HG03521 (cell line): ENCODE data around the gene AKAP13.

Source experiments
- ATAC-seq: cut with Tn5 transposase; IDR thresholded peaks from one replicate; pipeline ENCODE4 v1.9.1; 2021; ENCODE audit warnings: mild to moderate bottlenecking, moderate library complexity; ENCODE audit not compliant: unreplicated experiment

The AKAP13 gene

DNA sequence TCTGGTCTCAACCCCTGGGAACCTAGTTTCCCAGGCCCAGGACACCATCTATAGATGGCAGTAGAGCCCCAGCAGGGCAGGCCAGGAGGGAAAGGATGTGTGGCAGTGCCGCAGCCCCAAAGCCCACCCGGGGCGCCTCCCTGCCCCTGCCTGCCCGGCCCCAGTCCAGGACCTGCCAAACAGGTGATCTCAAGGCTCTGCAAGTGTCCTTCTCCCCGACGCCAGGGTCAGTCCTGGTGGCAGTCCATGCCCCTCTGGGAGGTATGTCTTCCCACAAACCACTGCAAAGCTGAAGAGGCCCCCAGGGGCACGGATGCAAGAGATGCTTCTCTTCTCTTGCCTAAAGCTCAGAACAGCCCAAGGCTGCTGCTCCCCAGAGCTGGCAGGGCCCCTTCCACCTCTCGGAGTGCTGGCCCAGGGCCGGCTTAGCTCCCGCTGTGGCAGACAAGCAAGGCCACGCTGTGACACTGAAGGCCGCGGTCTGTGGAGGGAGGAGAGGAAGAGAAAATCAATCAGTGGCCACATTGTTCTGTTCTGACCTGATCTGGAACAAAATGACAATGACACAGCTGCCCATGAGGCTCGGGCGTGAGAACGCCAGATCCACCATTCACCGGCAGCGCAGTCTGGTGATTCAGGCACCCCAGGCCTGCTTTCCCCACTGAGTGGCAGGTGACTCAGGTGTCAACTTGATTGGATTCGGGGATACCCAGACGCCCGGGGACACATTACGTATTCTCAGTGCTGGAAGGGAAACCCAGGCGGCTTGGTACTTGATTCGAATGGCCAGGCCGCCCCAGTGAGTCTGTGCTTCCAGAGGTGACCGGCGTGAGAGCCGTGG lies 380.3 kb downstream of the AKAP13 start:
- ATAC-seq: no peak

DNA sequence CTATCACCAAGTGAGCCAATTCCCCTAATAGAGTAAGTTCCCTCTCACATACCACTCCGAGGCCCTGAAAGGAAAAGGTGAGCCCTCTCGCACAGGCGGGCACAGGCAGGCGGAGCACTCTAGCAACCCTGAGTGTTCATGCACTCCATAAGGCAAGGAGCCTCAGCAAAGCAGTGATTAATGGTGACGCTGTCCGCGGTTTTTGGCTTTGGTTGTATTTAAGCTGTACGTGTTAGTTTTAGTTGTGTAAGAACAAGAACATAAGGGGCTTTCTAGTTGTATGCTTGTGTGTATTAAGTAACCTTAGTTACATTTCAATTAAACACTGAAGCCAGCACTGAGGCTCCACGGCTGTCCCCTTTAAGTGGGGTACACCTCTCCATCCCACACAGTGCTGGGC lies 381.2 kb downstream of the AKAP13 start:
- ATAC-seq: no peak

DNA sequence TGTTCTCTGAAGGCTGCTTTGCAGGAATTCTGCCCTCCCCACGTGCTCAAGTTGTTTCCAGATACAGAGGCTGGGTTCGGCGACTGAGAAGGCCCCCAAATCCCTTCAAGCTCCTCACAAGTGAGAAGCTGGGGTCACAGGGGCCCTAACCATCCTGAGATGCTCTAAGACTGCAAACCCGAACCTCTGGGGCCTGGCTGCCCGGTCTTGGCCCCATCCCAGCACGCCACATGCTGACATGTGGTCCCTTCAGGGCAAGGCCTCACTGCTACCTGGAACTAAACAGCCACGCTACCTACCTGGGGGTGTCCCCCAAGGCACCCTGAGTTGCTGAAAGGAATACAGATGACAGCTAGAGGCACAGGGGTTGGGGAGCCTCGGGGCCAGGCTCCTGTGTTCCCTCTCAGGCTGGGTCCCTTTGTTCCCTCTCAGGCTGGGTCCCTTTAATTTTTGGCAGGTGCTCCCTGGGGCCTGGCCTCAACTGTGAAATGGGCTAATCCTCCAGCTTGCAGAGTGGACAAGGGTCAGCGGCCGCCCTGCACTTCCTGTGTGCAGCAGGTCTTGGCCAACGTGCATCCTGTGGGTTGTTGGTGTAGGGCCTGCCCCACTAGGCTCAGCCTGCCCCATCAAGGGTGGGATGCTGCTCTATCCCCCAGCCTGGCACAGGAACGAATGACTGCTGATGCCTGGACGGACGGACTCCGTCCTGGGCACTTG lies 381.8 kb downstream of the AKAP13 start:
- ATAC-seq: no peak

- no peak for ATAC-seq
These were observed 382.3 kb downstream of the AKAP13 start for GRCh38 chr15:85762756-85763127.

- no peak for ATAC-seq
These were observed 382.8 kb downstream of the AKAP13 start for GRCh38 chr15:85763157-85763556.

GRCh38 chr15:85763673-85764633 lies 383.6 kb downstream of the AKAP13 start:
- no peak for ATAC-seq

DNA sequence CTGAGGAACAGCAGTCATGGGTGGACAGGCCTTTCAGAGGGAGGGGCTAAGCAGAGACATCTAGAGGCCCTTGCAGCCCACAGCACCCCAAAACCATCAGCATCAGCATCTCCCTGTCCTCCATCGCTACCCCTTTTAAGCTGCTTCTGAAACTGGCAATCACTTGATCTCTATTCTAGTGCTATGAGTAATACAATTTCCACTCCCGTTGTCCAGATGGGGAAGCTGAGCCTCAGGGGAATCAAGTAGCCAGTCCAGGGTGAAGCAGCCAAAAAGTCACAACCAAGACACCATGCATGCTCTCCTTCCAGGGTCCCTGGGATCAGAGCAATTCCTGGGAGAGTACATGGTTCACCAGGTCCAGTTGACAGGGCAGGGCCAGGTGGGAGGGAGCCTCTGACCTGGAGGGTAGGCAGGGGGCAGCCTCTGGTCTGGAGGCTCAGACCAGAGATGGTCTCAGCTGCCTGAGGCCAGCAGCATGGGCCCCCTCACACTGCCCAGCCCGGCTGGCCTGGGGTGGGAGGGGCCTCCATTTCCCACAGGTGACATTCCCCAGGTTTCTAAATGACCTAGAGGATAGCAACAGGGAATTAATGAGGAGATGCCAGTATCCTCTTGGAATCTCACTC lies 384.4 kb downstream of the AKAP13 start:
- ATAC-seq: no peak

DNA sequence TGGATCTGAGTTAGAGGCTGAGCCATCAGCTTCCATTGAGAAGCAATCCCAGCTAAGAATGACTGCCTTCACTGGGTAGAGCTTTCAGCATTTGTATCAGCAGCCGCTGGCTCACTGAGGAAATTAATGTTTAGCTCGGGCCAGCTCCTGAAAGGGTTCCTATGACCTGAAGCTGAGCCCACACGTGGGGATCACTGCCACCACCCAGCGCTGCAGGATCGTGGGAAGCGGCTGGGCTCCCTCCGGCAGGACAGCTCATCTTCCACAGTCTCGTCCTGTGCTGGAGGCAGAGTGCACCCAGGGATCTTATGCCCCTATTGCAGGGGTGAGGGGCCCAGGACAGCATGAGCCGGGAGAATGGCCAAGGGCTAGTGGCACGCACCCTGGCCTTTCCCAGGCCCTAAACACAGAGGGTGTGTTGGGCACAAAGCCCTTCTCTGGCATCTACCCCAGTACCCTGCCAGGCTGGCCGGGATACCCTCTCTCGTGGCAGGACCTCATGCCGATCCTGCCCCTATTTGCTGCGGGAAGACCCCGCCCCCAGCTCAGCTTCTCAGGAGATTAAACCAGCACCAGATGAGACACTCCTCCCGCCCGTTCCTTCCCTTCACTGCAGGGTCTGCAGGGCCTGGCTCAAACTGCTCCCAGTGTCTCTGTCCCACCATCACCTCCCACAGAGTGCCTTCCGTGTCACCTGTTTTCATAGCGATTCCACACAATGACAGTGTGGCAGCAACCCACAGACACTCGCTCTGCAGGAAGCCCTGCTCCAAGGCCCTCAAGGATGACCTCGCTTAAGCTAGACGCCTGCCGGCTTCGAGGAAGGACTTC lies 385.8 kb downstream of the AKAP13 start:
- ATAC-seq: no peak

DNA sequence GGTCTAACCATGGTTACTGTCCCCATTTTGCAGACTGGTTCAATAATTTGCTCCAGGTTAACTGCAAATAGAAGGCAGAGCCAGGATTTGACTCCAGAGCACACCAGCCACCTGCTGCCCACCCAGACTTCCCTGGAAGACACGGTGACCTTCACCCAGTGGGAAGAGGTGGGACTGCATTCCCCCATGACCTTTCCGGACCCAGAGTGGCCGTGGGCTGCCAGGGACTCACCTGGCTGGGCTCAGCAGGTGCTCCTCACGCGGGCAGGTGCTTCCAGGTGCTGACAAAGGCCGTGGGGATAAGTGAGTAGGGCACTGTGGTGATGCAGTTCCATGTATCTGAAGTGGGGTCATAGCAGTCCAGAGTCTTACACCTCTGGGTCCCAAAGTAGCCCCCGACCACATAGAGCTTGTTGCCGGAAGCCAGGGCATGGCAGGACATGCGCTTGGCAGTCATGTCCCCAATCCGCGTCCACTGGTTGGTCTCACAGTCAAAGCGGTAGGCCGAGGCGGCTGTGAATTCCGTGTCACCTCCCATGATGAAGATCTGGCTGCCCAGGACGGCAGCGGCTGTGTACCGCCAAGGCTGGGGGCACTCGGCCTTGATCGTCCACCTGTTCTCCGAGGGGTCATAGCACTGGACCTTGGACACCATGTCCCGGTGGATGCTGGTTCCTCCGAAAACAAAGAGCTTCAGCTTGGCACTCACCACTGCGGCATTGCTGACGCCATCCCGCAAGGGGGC lies 387.6 kb downstream of the AKAP13 start:
- ATAC-seq: no peak

DNA sequence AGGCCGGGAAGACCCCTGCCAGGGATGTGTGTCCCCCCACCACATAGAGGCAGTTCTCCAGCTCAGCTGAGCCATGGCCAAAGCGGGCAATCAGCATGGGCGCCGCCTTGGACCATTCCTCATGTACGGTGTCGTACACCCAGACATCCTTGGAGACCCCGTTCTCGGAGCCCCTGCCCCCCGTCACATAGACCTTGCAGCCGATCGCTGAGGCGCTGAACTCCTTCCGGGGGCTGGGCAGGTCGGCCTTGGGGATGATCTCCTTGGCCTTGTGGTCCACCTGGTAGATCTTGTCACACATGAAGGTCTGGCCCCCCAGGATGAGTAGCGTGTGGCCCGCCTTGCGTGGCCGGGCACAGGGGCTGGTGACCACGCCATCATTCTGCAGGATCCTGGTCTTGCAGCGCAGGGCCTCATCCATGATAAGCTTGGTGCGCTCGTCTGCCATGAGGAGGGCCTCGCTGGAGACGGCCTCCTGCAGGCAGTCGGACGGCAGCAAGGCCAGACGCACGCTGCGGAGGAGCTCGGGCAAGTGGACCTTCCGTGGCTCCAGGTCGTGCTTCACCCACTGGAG lies 388.3 kb downstream of the AKAP13 start:
- ATAC-seq: no peak

- no peak for ATAC-seq
These were observed 388.9 kb downstream of the AKAP13 start for GRCh38 chr15:85769182-85769900.

- ATAC-seq: no peak
These were observed 390.0 kb downstream of the AKAP13 start for GRCh38 chr15:85770096-85771041.

DNA sequence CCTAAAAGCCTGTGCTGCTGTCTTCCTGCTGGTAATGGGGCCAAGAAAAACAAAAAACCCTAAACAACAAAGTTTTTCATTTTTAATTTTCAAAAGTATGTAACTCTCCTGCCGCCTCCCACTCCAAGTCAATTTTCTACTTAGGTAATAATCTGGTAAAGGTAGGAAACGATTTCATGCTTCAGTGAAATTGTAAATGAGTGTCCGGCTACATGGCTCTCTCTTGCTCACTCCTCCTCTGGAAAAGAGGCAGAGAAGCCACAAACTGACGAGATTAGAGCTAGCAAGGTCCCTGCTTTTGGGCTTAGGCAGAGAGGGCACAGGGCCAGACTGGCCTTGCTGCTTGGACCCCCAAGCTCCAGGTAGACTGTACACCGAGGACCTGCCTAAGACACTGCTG lies 390.9 kb downstream of the AKAP13 start:
- no peak for ATAC-seq

DNA sequence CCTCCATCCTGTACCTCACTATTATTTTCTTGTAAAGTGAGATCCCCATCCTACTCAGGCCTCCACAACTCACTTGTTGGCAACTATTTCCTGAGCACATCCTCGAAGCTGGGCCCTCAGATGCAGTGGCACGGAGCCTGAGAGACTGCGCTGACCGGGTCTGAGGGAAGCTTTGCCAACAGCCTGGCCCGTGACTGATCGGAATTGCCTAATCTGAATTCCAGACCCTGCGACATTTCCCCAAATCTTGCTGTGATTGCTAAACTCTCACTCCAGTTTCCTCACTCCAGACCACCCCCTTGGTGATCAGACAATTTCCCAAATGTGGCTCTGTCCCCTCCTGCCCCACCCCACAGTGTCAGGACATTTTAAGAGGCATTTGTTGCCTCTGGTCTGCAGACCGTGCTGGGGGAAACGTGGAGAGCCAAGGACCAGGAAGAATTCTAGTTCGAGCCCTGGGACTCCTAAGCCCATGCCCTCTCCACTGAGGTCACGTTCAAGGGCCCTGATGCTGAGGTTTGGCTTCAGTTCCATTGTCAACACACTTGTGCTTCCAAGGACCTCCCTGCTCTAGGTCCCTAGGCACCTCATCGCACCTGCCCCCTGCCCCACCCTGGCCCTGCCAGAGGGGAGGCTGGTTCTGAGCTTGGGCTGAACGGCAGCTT lies 391.5 kb downstream of the AKAP13 start:
- ATAC-seq: no peak

GRCh38 chr15:85772668-85773067 lies 392.3 kb downstream of the AKAP13 start:
- no peak for ATAC-seq

DNA sequence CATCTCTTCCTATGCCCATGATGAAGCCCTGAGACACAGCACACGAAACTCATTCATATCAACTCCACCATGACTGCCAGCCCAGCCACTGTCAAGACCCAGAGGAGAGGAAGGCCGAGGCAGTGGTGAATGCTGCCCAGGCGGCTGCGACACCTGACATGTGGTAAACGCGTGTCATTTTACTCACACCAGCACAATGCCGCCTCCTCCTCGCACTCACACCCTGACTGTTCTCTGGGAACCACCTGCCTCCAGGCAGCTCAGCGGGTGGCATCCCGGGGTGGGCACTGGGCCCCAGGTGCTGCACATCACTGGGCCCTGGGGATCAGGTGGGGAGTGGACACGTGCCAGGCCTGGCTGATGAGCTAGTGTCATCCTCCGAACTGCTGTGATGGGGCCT lies 392.8 kb downstream of the AKAP13 start:
- no peak for ATAC-seq

DNA sequence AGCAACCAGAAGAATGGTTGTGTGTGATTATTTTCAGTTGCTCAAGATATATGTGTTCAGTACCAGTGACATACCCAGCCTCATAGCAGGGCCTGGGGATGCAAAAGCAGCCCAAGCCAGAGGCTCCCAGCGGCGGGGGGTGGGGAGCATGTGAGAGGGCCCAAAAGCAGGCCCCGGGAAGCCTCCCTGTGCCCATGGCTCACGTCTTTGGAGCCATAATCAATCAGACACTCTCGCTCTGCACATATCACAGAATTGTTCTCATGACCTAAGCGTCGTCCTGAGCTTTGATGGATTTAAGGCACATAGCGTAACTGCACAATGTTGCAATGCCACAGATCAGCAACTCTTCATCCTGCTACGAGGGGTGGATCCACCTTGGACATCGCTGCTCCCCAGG lies 393.6 kb downstream of the AKAP13 start:
- no peak for ATAC-seq
